IMR-90 (cell line): Measurements from ENCODE around the gene NR1H2. TPM values are rescaled to one million over a fixed set of nuclear protein-coding genes. Genes with fewer than 3 reads are reported as not detected.

Source experiments
- ATAC-seq: fragments of 200-7000 bp; cut with Tn5 transposase; 2 replicates; pipeline ENCODE4 v1.9.1; 2020; ENCODE audit warnings: low read depth, mild to moderate bottlenecking, moderate library complexity
- BruUV-seq: library from RNA; stranded (reverse); fragments of 400-500 nt; replicated peaks from 2 replicates; lab custom pipeline; 2021; lab: Mats Ljungman, UMichigan
- CTCF ChIA-PET: fragments of 300-600 bp; formaldehyde crosslinking; extraction: SDS; loops from one replicate; lab custom pipeline; 2021; ENCODE audit warnings: antibody characterized with exemption; lab: Yijun Ruan, JAX
- POLR2A ChIA-PET: fragments of 300-600 bp; sonication (Branson Sonifier 250); formaldehyde crosslinking; loops from one replicate; lab custom pipeline; 2022; ENCODE audit warnings: antibody characterized with exemption; ENCODE audit not compliant: unreplicated experiment; lab: Charles Lee
- DNase-seq: peaks from one replicate; pipeline ENCODE4 v3.0.0; 2013
- H2AFZ ChIP-seq: replicated peaks from 2 replicates; pipeline ENCODE3; 2013; ENCODE audit warnings: low read length, mild to moderate bottlenecking; ENCODE audit not compliant: poor library complexity
- H2AK5ac ChIP-seq: 2 replicates; pipeline ENCODE4 v1.6.1; 2013; ENCODE audit warnings: low read depth, low read length, inconsistent platforms
- H2AK9ac ChIP-seq: replicated peaks from 2 replicates; pipeline ENCODE3; 2013; ENCODE audit warnings: mild to moderate bottlenecking, low read depth, low read length, moderate library complexity; ENCODE audit not compliant: poor library complexity
- H2BK120ac ChIP-seq: 2 replicates; pipeline ENCODE4 v1.6.1; 2013; ENCODE audit warnings: low read depth, low read length, inconsistent platforms
- H2BK15ac ChIP-seq: 3 replicates; pipeline ENCODE4 v1.6.1; 2013; ENCODE audit warnings: low read depth, low read length, inconsistent platforms
- H2BK20ac ChIP-seq: 2 replicates; pipeline ENCODE4 v1.6.1; 2013; ENCODE audit warnings: low read depth, mild to moderate bottlenecking, inconsistent platforms, low read length, moderate library complexity
- H2BK5ac ChIP-seq: 2 replicates; pipeline ENCODE4 v1.6.1; 2013; ENCODE audit warnings: mild to moderate bottlenecking, low read depth, low read length, inconsistent platforms; ENCODE audit not compliant: poor library complexity, severe bottlenecking
- H3K14ac ChIP-seq: replicated peaks from 2 replicates; pipeline ENCODE4 v1.6.1; 2013; ENCODE audit warnings: low read depth, low read length, inconsistent platforms
- H3K18ac ChIP-seq: 2 replicates; pipeline ENCODE4 v1.6.1; 2013; ENCODE audit warnings: low read depth, low read length, control low read depth
- H3K23ac ChIP-seq: 2 replicates; pipeline ENCODE4 v1.6.1; 2013; ENCODE audit warnings: low read depth, low read length, inconsistent platforms
- H3K27ac ChIP-seq: 2 replicates; pipeline ENCODE4 v1.5.1; 2013; ENCODE audit warnings: mild to moderate bottlenecking, control low read depth, low read length; ENCODE audit not compliant: insufficient read depth
- H3K27me3 ChIP-seq: 2 replicates; pipeline ENCODE4 v1.6.1; 2013; ENCODE audit warnings: low read length; ENCODE audit not compliant: control insufficient read depth, insufficient read depth
- H3K36me3 ChIP-seq: 2 replicates; pipeline ENCODE4 v1.6.1; 2013; ENCODE audit warnings: low read length, mixed read lengths; ENCODE audit not compliant: control insufficient read depth, insufficient read depth
- H3K4ac ChIP-seq: 2 replicates; pipeline ENCODE4 v1.6.1; 2013; ENCODE audit warnings: low read depth, low read length, inconsistent platforms
- H3K4me1 ChIP-seq: 2 replicates; pipeline ENCODE4 v1.6.1; 2013; ENCODE audit warnings: low read length, mixed read lengths; ENCODE audit not compliant: control insufficient read depth, insufficient read depth
- H3K4me2 ChIP-seq: 2 replicates; pipeline ENCODE4 v1.6.1; 2013; ENCODE audit warnings: low read depth, mild to moderate bottlenecking, control low read depth, low read length, moderate library complexity
- H3K4me3 ChIP-seq: 2 replicates; pipeline ENCODE4 v1.5.1; 2013; ENCODE audit warnings: low read depth, mild to moderate bottlenecking, control low read depth, low read length, moderate library complexity; ENCODE audit not compliant: insufficient read depth
- H3K56ac ChIP-seq: 2 replicates; pipeline ENCODE4 v1.6.1; 2013; ENCODE audit warnings: low read length, inconsistent platforms; ENCODE audit not compliant: insufficient read depth; ENCODE audit errors: extremely low read depth
- H3K79me1 ChIP-seq, 2 experiments: 2 replicates each; pipeline ENCODE4 v1.6.1; 2013; ENCODE audit warnings: low read length in 2 of 2, inconsistent platforms in 1 of 2, low read depth in 1 of 2
- H3K9ac ChIP-seq: 2 replicates; pipeline ENCODE4 v1.6.1; 2013; ENCODE audit warnings: low read depth, low read length, control low read depth
- H3K9me1 ChIP-seq: 2 replicates; pipeline ENCODE4 v1.6.1; 2013; ENCODE audit warnings: low read length, inconsistent platforms; ENCODE audit not compliant: insufficient read depth
- H3K9me3 ChIP-seq: 2 replicates; pipeline ENCODE4 v1.6.1; 2013; ENCODE audit warnings: low read length; ENCODE audit not compliant: control insufficient read depth, insufficient read depth
- H4K20me1 ChIP-seq: 2 replicates; pipeline ENCODE4 v1.6.1; 2013; ENCODE audit warnings: low read length, inconsistent platforms; ENCODE audit not compliant: insufficient read depth
- H4K5ac ChIP-seq: 2 replicates; pipeline ENCODE4 v1.6.1; 2013; ENCODE audit warnings: mild to moderate bottlenecking, low read depth, low read length, control low read depth
- H4K8ac ChIP-seq, 2 experiments: 2 replicates each; pipeline ENCODE4 v1.6.1; 2013; ENCODE audit warnings: low read depth in 2 of 2, low read length in 2 of 2, control low read depth in 1 of 2, inconsistent platforms in 1 of 2
- H4K91ac ChIP-seq: 2 replicates; pipeline ENCODE4 v1.6.1; 2013; ENCODE audit warnings: low read depth, low read length, inconsistent platforms; ENCODE audit not compliant: insufficient read depth
- BHLHE40 ChIP-seq: fragments of 150-350 bp; IDR thresholded peaks from 2 replicates; pipeline ENCODE4 v1.6.1; 2016; ENCODE audit warnings: mild to moderate bottlenecking, low read depth, low read length
- CEBPB ChIP-seq: IDR thresholded peaks from 2 replicates; pipeline ENCODE4 v1.6.1; 2012; ENCODE audit warnings: low read depth, low read length, improper control_type of control experiment
- CHD1 ChIP-seq: IDR thresholded peaks from 2 replicates; pipeline ENCODE4 v1.6.1; 2012; ENCODE audit warnings: low read depth, low read length, improper control_type of control experiment
- FOS ChIP-seq: fragments of 150-350 bp; IDR thresholded peaks from 2 replicates; pipeline ENCODE4 v1.6.1; 2016; ENCODE audit warnings: low read depth, low read length
- MAFK ChIP-seq: IDR thresholded peaks from 2 replicates; pipeline ENCODE4 v1.6.1; 2012; ENCODE audit warnings: low read depth, low read length, improper control_type of control experiment
- MAZ ChIP-seq: IDR thresholded peaks from 2 replicates; pipeline ENCODE4 v1.6.1; 2012; ENCODE audit warnings: low read depth, mild to moderate bottlenecking, low read length, improper control_type of control experiment, moderate library complexity, borderline replicate concordance
- MXI1 ChIP-seq: IDR thresholded peaks from 2 replicates; pipeline ENCODE4 v1.6.1; 2012; ENCODE audit warnings: low read depth, mild to moderate bottlenecking, low read length, moderate library complexity, borderline replicate concordance
- NFE2L2 ChIP-seq: fragments of 150-350 bp; IDR thresholded peaks from 2 replicates; pipeline ENCODE4 v1.6.1; 2016; ENCODE audit warnings: low read depth, mild to moderate bottlenecking, low read length
- POLR2A ChIP-seq: IDR thresholded peaks from 2 replicates; pipeline ENCODE4 v1.6.1; 2012; ENCODE audit warnings: mild to moderate bottlenecking, low read depth, low read length
- RAD21 ChIP-seq: IDR thresholded peaks from 2 replicates; pipeline ENCODE4 v1.6.1; 2012; ENCODE audit warnings: low read length, improper control_type of control experiment
- RCOR1 ChIP-seq: IDR thresholded peaks from 2 replicates; pipeline ENCODE4 v1.6.1; 2012; ENCODE audit warnings: mild to moderate bottlenecking, low read length, improper control_type of control experiment; ENCODE audit not compliant: insufficient replicate concordance
- RFX5 ChIP-seq: IDR thresholded peaks from 2 replicates; pipeline ENCODE4 v1.8.0; 2012; ENCODE audit warnings: low read depth, mild to moderate bottlenecking, low read length, moderate library complexity
- SMC3 ChIP-seq: fragments of 150-350 bp; IDR thresholded peaks from 2 replicates; pipeline ENCODE4 v1.6.1; 2016; ENCODE audit warnings: low read depth, mild to moderate bottlenecking, antibody characterized with exemption, low read length, moderate library complexity
- WGBS, 2 experiments: methylation state at CpG; one replicate each; pipeline versions ENCODE4 v1.1.5 to v1.1.7; 2013; ENCODE audit warnings: missing lambda C conversion rate in 2 of 2; ENCODE audit not compliant: insufficient read length in 1 of 2; ENCODE audit errors: extremely low coverage in 2 of 2; 5-methylcytosine and 5-hydroxymethylcytosine counted together
- dilution Hi-C: fragments of 300-500 bp; cut with HindIII; formaldehyde crosslinking; loops from one replicate; pipeline ENCODE4 v1.14.3; 2018; ENCODE audit warnings: low sequenced_read_pairs; ENCODE audit not compliant: unreplicated experiment
- in situ Hi-C: fragments of 300-500 bp; cut with MboI; formaldehyde crosslinking; loops from 3 replicates; pipeline ENCODE4 v1.14.3; 2019; ENCODE audit warnings: low sequenced_read_pairs, inconsistent platforms, mixed read lengths
- intact Hi-C: fragments of 100-400 bp; cut with micrococcal nuclease; formaldehyde crosslinking; loops from 2 replicates; pipeline ENCODE4 v1.10.0; 2022
- polyA plus RNA-seq, 3 experiments: library from polyadenylated mRNA; depleted of rRNA; stranded (reverse); fragments of >200 nt; gene quantifications; 2 replicates each; pipeline ENCODE4 v1.2.3, GENCODE V29; 2012; ENCODE audit warnings: low replicate concordance in 1 of 3
- total RNA-seq: library from RNA; depleted of rRNA; stranded (reverse); fragments of >200 nt; gene quantifications from 2 replicates; pipeline ENCODE4 v1.2.3, GENCODE V29; 2012
- TF ChIP-seq, protein P1 (sequence below): fragments of 150-350 bp; IDR thresholded peaks from 2 replicates; pipeline ENCODE4 v1.6.1; 2016; ENCODE audit warnings: low read depth, mild to moderate bottlenecking, low read length, moderate library complexity, borderline replicate concordance
- TF ChIP-seq, protein P2 (sequence below): conservative IDR thresholded peaks from 2 replicates; pipeline ENCODE4 v1.5.1; 2012; ENCODE audit warnings: mild to moderate bottlenecking, low read depth, low read length, improper control_type of control experiment
- TF ChIP-seq, protein P3 (sequence below): fragments of 150-350 bp; IDR thresholded peaks from 2 replicates; pipeline ENCODE4 v1.6.1; 2017; ENCODE audit warnings: mild to moderate bottlenecking, antibody characterized with exemption, low read length, low read depth

NR1H2 gene
- total and polyA plus RNA-seq, 2 of the 4 experiments (the other 2 are of a cell fraction) = 37.8 to 48.4 TPM

DNA sequence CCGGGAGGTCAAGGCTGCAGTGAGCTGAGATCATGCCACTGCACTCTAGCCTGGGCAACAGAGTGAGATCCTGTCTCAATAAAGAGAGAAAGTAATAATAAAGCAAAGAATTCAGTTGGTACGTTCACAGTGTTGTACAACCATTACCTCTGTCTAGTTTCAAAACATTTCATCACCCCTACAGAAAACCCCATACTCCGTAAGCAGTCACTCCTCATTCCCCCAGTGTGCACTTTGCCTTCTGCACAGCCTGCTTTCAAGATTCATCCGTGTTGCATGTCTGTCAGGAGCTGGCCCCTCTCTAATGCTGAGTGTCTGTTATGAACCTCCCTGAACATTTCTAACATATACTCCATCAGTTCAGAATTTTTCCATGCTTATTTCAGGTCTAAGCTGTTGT, 17.3 kb downstream of the NR1H2 start:
- no peak for TF ChIP-seq POLR2A
- TF ChIP-seq, protein P1, sequence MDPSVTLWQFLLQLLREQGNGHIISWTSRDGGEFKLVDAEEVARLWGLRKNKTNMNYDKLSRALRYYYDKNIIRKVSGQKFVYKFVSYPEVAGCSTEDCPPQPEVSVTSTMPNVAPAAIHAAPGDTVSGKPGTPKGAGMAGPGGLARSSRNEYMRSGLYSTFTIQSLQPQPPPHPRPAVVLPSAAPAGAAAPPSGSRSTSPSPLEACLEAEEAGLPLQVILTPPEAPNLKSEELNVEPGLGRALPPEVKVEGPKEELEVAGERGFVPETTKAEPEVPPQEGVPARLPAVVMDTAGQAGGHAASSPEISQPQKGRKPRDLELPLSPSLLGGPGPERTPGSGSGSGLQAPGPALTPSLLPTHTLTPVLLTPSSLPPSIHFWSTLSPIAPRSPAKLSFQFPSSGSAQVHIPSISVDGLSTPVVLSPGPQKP = no peak
- TF ChIP-seq, protein P2, sequence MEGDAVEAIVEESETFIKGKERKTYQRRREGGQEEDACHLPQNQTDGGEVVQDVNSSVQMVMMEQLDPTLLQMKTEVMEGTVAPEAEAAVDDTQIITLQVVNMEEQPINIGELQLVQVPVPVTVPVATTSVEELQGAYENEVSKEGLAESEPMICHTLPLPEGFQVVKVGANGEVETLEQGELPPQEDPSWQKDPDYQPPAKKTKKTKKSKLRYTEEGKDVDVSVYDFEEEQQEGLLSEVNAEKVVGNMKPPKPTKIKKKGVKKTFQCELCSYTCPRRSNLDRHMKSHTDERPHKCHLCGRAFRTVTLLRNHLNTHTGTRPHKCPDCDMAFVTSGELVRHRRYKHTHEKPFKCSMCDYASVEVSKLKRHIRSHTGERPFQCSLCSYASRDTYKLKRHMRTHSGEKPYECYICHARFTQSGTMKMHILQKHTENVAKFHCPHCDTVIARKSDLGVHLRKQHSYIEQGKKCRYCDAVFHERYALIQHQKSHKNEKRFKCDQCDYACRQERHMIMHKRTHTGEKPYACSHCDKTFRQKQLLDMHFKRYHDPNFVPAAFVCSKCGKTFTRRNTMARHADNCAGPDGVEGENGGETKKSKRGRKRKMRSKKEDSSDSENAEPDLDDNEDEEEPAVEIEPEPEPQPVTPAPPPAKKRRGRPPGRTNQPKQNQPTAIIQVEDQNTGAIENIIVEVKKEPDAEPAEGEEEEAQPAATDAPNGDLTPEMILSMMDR = no peak
- TF ChIP-seq RCOR1 = no peak
- no peak for TF ChIP-seq CEBPB
- TF ChIP-seq RFX5 = no peak
- no peak for TF ChIP-seq BHLHE40
- TF ChIP-seq SMC3 = no peak
- TF ChIP-seq FOS = no peak
- TF ChIP-seq RAD21 = no peak
- no peak for TF ChIP-seq MXI1
- no peak for TF ChIP-seq NFE2L2
- no peak for TF ChIP-seq MAZ
- TF ChIP-seq, protein P3, sequence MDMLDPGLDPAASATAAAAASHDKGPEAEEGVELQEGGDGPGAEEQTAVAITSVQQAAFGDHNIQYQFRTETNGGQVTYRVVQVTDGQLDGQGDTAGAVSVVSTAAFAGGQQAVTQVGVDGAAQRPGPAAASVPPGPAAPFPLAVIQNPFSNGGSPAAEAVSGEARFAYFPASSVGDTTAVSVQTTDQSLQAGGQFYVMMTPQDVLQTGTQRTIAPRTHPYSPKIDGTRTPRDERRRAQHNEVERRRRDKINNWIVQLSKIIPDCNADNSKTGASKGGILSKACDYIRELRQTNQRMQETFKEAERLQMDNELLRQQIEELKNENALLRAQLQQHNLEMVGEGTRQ = no peak
- no peak for TF ChIP-seq CHD1
- no peak for TF ChIP-seq MAFK
- Histone ChIP-seq H3K9me1 (no peaks in the 10 kb centered on the region), H3K9ac (no peak overlapping the region), H4K8ac (no peak overlapping the region), H3K9me3 (no peaks in the 10 kb centered on the region), H2BK120ac (no peak overlapping the region), H3K36me3 (peaks cover 2% of the 10 kb centered on the region), H3K4me3 (no peak overlapping the region), H3K27me3 (no peaks in the 10 kb centered on the region), H3K4ac (no peak overlapping the region), H3K4me2 (no peak overlapping the region), H3K18ac (no peak overlapping the region), H2BK15ac (no peak overlapping the region), H3K4me1 (no peaks in the 10 kb centered on the region), H4K20me1 (no peaks in the 10 kb centered on the region; the same call in 1 of the 2 replicates), H2BK5ac (no peak overlapping the region), H3K56ac (no peak overlapping the region), H3K14ac (no peak overlapping the region), H2AK9ac (no peak overlapping the region), H2AK5ac (no peak overlapping the region), H4K5ac (no peak overlapping the region), H2AFZ (no peak overlapping the region), H4K91ac (no peak overlapping the region), H3K79me1 (peaks cover 2 to 12% of the 10 kb centered on the region in 2 experiments; a peak in 2 of 4 replicates), H3K23ac (no peak overlapping the region), H2BK20ac (no peak overlapping the region), H3K27ac (no peak overlapping the region)
- DNase-seq (no peak), ATAC-seq (no peak)
- 100% methylated on average over 1 of the region's 4 CpGs; no CpG with 5 or more reads in 1 of the 2 experiments for WGBS, 2 experiments
- dilution Hi-C loops (no loop called here), in situ Hi-C loops (no loop called here), intact Hi-C loops (no loop called here)
- CTCF ChIA-PET = no interaction called here
- no TSS peak for BruUV-seq
- POLR2A ChIA-PET = no interaction called here
